Vagina (tissue), 2 donors: ENCODE results near the gene ELP1. TPM values are rescaled to one million over a fixed set of nuclear protein-coding genes. Genes with fewer than 3 reads are reported as not detected.

Experiments used
- DNase-seq, 2 donors: peaks; one replicate each; pipeline ENCODE4 v3.0.0-alpha.2; 2017; ENCODE audit errors: extremely low spot score in 2 of 2
- H3K27ac ChIP-seq: fragments of 200-600 bp; sonication (generic); one replicate; pipeline ENCODE4 v1.5.1; 2019
- H3K27me3 ChIP-seq: fragments of 200-600 bp; sonication (generic); one replicate; pipeline ENCODE4 v1.5.1; 2019
- H3K36me3 ChIP-seq, 2 donors: fragments of 200-600 bp; sonication (generic); one replicate each; pipeline ENCODE4 v1.5.1; 2017 to 2019
- H3K4me1 ChIP-seq: fragments of 200-600 bp; sonication (generic); one replicate; pipeline ENCODE4 v1.5.1; 2019
- H3K4me3 ChIP-seq, 2 donors: fragments of 200-600 bp; sonication (generic); 1 replicate in 1 of 2; 2 replicates in 1 of 2; pipeline ENCODE4 v1.5.1; 2016 to 2019
- H3K9me3 ChIP-seq: fragments of 200-600 bp; sonication (generic); one replicate; pipeline ENCODE4 v1.5.1; 2019
- POLR2A ChIP-seq, 2 donors: fragments of 450-650 bp; IDR thresholded peaks; one replicate each; pipeline ENCODE4 v1.6.1; 2017; ENCODE audit warnings: antibody characterized with exemption in 2 of 2, mild to moderate bottlenecking in 2 of 2, moderate library complexity in 2 of 2
- POLR2AphosphoS5 ChIP-seq, 2 donors: sonication (generic); formaldehyde crosslinking; IDR thresholded peaks; one replicate each; pipeline ENCODE4 v1.9.0; 2017; ENCODE audit warnings: antibody characterized with exemption in 2 of 2, mild to moderate bottlenecking in 2 of 2, low read depth in 1 of 2; ENCODE audit not compliant: insufficient read depth in 1 of 2
- intact Hi-C: fragments of 100-400 bp; cut with DNase I; formaldehyde crosslinking; loops from one replicate; pipeline ENCODE4 v1.15.1; 2023
- small RNA-seq: library from RNA; depleted of rRNA; stranded (forward); fragments of <200 nt; gene quantifications from one replicate; pipeline ENCODE3, GENCODE V24; 2016
- total RNA-seq: library from RNA; depleted of rRNA; stranded (reverse); fragments of >200 nt; gene quantifications from one replicate; pipeline ENCODE4 v1.2.3, GENCODE V29; 2016
- TF ChIP-seq, protein P1 (sequence below), 3 experiments: fragments of 450-650 bp in 2 of 3; fragments of 200-600 bp in 1 of 3; sonication (generic) in 1 of 3; IDR thresholded peaks; one replicate each; pipeline ENCODE4 v1.5.1; 2017 to 2019; ENCODE audit warnings: antibody characterized with exemption in 3 of 3, mild to moderate bottlenecking in 2 of 3, moderate library complexity in 2 of 3

The ELP1 gene
- total RNA-seq, 1 donor from 2014 or later = 16.9 TPM

DNA sequence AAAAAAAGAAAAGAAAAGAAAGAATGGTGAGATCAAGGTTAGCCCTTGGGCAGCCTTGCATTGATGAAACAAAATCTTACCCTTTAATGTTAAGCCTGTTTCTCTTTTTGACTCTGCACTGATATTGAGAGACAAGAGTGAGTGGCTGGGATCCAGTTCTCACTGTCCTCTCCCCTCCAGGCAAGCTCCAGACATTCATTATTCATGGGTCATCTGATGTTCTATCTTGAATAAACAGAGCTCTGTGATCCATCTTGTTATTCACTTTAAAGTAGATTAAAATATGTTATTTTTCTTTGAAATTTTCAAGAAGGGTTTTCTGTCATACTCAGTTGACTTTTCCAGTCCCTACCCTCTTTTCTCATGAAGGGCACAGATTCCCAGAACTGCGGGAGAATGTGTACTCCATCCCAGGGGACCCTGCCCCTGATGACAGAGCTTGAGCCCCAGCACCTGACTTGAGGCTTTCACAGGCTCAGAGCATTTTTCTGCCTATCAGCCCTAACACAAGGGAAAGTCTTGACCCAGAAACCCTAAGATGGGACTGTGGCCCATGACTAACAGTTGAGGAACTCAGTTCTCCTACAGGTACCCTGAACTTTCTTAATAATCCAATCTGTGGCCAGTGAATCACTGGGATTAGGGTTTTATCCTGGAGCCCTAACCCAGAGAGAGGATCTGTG is 102.3 kb downstream of the ELP1 start:
- H3K27ac ChIP-seq = no peak overlapping the region
- H3K36me3 ChIP-seq = no peaks in the 10 kb centered on the region
- peaks cover 5% of the 10 kb centered on the region for H3K4me1 ChIP-seq
- TF ChIP-seq, protein P1, sequence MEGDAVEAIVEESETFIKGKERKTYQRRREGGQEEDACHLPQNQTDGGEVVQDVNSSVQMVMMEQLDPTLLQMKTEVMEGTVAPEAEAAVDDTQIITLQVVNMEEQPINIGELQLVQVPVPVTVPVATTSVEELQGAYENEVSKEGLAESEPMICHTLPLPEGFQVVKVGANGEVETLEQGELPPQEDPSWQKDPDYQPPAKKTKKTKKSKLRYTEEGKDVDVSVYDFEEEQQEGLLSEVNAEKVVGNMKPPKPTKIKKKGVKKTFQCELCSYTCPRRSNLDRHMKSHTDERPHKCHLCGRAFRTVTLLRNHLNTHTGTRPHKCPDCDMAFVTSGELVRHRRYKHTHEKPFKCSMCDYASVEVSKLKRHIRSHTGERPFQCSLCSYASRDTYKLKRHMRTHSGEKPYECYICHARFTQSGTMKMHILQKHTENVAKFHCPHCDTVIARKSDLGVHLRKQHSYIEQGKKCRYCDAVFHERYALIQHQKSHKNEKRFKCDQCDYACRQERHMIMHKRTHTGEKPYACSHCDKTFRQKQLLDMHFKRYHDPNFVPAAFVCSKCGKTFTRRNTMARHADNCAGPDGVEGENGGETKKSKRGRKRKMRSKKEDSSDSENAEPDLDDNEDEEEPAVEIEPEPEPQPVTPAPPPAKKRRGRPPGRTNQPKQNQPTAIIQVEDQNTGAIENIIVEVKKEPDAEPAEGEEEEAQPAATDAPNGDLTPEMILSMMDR (IDR thresholded peaks at IDR 0.05) = no peak
- TF ChIP-seq POLR2AphosphoS5 (IDR thresholded peaks at IDR 0.05; ENCODE audit: insufficient read depth in 1 of 2, low read depth in 1 of 2) = no peak
- TF ChIP-seq POLR2A (IDR thresholded peaks at IDR 0.05) = no peak
- intact Hi-C loops = no loop called here
- DNase-seq = no peak
- H3K27me3 ChIP-seq = no peaks in the 10 kb centered on the region
- H3K4me3 ChIP-seq = no peak overlapping the region
- H3K9me3 ChIP-seq = no peaks in the 10 kb centered on the region

DNA sequence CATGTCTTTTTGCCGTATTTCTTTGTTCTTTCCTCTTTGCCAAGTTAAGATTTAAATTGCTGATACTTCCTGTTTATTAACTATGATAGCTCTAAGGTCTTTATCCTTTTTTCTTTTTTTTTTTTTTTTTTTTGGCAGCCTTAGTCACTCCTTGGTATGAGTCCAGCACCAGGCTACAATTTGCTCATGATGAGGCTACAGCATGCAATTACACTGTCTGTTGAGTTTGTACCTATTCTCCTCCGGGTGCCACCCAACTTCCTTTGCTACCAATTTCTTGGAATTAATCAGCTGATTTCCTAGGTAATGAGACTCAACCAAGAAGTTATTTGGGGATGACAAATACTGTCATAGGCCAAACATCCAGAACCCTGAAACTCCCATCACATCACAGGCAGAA is 103.7 kb downstream of the ELP1 start:
- H3K27me3 ChIP-seq = no peaks in the 10 kb centered on the region

DNA sequence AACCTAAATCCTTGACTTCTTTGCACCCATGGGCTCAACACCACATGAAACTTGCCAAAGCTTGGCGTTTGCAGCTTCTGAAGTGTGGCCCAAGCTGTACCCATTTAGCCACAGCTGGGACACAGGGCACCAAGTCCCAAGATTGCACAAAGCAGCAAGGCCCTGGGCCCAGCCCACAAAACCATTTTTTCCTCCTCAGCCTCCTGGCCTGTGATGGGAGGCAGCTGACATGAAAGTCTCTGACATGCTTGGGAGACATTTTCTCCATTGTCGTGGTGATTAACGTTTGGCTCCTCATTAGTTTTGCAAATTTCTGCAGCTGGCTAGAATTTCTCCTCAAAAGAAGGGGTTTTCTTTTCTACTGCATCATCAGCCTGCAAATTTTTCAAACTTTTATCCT is 110.1 kb downstream of the ELP1 start:
- no peak overlapping the region for H3K27ac ChIP-seq
- no peak overlapping the region for H3K4me3 ChIP-seq
- DNase-seq = no peak
- H3K9me3 ChIP-seq = no peaks in the 10 kb centered on the region
- H3K27me3 ChIP-seq = no peaks in the 10 kb centered on the region
- TF ChIP-seq, protein P1 (IDR thresholded peaks at IDR 0.05) = no peak
- TF ChIP-seq POLR2AphosphoS5 (IDR thresholded peaks at IDR 0.05; ENCODE audit: insufficient read depth in 1 of 2, low read depth in 1 of 2) = no peak
- no peak for TF ChIP-seq POLR2A (IDR thresholded peaks at IDR 0.05)
- intact Hi-C loops = loop anchor here (5.0 kb wide), 1 partner anchor 477 kb away; no protein-coding TSS in a partner anchor
- H3K4me1 ChIP-seq = no peaks in the 10 kb centered on the region
- no peaks in the 10 kb centered on the region for H3K36me3 ChIP-seq

More for the DNA sequence above, 103.7 kb downstream of the ELP1 start:
- no peaks in the 10 kb centered on the region for H3K36me3 ChIP-seq
- H3K9me3 ChIP-seq = no peaks in the 10 kb centered on the region
- intact Hi-C loops = no loop called here
- H3K4me3 ChIP-seq = no peak overlapping the region
- no peak for DNase-seq
- no peak overlapping the region for H3K27ac ChIP-seq
- H3K4me1 ChIP-seq = peaks cover 5% of the 10 kb centered on the region
- TF ChIP-seq, protein P1 (IDR thresholded peaks at IDR 0.05) = no peak

Small RNA genes within 50 kb of the gene (small RNA-seq; reads per million reads assigned to genes)
- gene AL359692.1 = not detected

Other genes with a start within 250 kb of the ELP1 start
- gene ACTL7B, start 78.1 kb downstream of the ELP1 start, total RNA-seq = not detected
- not detected for gene ACTL7A, start 71.9 kb downstream of the ELP1 start, total RNA-seq
- gene ABITRAM, start 276 bp upstream of the ELP1 start, total RNA-seq = 16.0 TPM
- gene CTNNAL1, start 79.4 kb upstream of the ELP1 start, total RNA-seq = 18.2 TPM
- 47.4 TPM for gene TMEM245, start 185.8 kb upstream of the ELP1 start, total RNA-seq
- gene FRRS1L, start 233.1 kb upstream of the ELP1 start, total RNA-seq = 2.2 TPM